NOMO-1 treated with DMSO at 0.1 percent for 48 hours (cell line): ENCODE data around the gene TRABD2B.

Experiments used
- DNase-seq: peaks from one replicate; lab custom pipeline; 2025; ENCODE audit not compliant: unreplicated experiment; lab: John Stamatoyannopoulos, UW

Gene TRABD2B

GRCh38 chr1:48022306-48022705, 25.1 kb upstream of the TRABD2B start:
- no peak for DNase-seq

- DNase-seq, result no peak
Observed at GRCh38 chr1:48021792-48022191, 24.6 kb upstream of the TRABD2B start.

GRCh38 chr1:48019714-48020315, 22.6 kb upstream of the TRABD2B start:
- peak; percentile 28 for DNase-seq

GRCh38 chr1:48018799-48019198, 21.6 kb upstream of the TRABD2B start:
- DNase-seq, result no peak

- no peak for DNase-seq
Observed at GRCh38 chr1:48017716-48018115, 20.5 kb upstream of the TRABD2B start.

GRCh38 chr1:48016515-48016914, 19.3 kb upstream of the TRABD2B start:
- no peak for DNase-seq

- no peak for DNase-seq
Observed at GRCh38 chr1:48013270-48013669, 16.1 kb upstream of the TRABD2B start.

GRCh38 chr1:48007047-48007446, 9.9 kb upstream of the TRABD2B start:
- DNase-seq, result no peak

- DNase-seq, result no peak
Observed at GRCh38 chr1:48006264-48006663, 9.1 kb upstream of the TRABD2B start.

GRCh38 chr1:48005253-48006117, 8.3 kb upstream of the TRABD2B start:
- DNase-seq, result no peak

- no peak for DNase-seq
Observed at GRCh38 chr1:48003741-48004531, 6.8 kb upstream of the TRABD2B start.

GRCh38 chr1:48002142-48002541, 5.0 kb upstream of the TRABD2B start:
- DNase-seq, result no peak

- no peak for DNase-seq
Observed at GRCh38 chr1:48001696-48002095, 4.5 kb upstream of the TRABD2B start.

- no peak for DNase-seq
Observed at GRCh38 chr1:48000883-48001282, 3.7 kb upstream of the TRABD2B start.

GRCh38 chr1:47999097-47999496, 1.9 kb upstream of the TRABD2B start:
- no peak for DNase-seq

GRCh38 chr1:47998396-47998990, 1.3 kb upstream of the TRABD2B start:
- DNase-seq, result no peak

- no peak for DNase-seq
Observed at GRCh38 chr1:47996406-47997226, 569 bp downstream of the TRABD2B start.

- no peak for DNase-seq
Observed at GRCh38 chr1:47996060-47996405, 1.2 kb downstream of the TRABD2B start.

- no peak for DNase-seq
Observed at GRCh38 chr1:47995306-47996050, 1.7 kb downstream of the TRABD2B start.
